AG04450 (cell line): Measurements from ENCODE around the gene CAMKMT. TPM values are rescaled to one million over a fixed set of nuclear protein-coding genes. Genes with fewer than 3 reads are reported as not detected.

Experiments used
- CTCF ChIA-PET: fragments of 300-600, 350-600 bp; formaldehyde crosslinking; extraction: SDS; loops from one replicate; lab custom pipeline; 2022; ENCODE audit warnings: antibody characterized with exemption, inconsistent platforms; lab: Charles Lee
- POLR2A ChIA-PET: fragments of 350-600 bp; formaldehyde crosslinking; extraction: SDS; loops from one replicate; lab custom pipeline; 2021; ENCODE audit warnings: antibody characterized with exemption, inconsistent platforms; lab: Yijun Ruan, JAX
- DNase-seq: peaks from one replicate; pipeline ENCODE4 v3.0.0-alpha.2; 2011; ENCODE audit warnings: low read depth, low spot score
- H3K27ac ChIP-seq: one replicate; pipeline ENCODE4 v1.5.1; 2012; ENCODE audit warnings: low read depth, low read length, control low read depth
- H3K27me3 ChIP-seq: one replicate; pipeline ENCODE4 v1.6.0; 2012; ENCODE audit warnings: low read length; ENCODE audit not compliant: control insufficient read depth, insufficient read depth
- H3K4me3 ChIP-seq: 2 replicates; pipeline ENCODE4 v1.5.1; 2011; ENCODE audit warnings: mild to moderate bottlenecking, low read depth, low read length, control low read depth
- H3K9me3 ChIP-seq: 2 replicates; pipeline ENCODE4 v1.5.1; 2012; ENCODE audit warnings: low read length; ENCODE audit not compliant: control insufficient read depth, insufficient read depth
- polyA plus RNA-seq: library from polyadenylated mRNA; depleted of rRNA; stranded (reverse); fragments of >200 nt; gene quantifications from 2 replicates; pipeline ENCODE4 v1.2.3, GENCODE V29; 2011
- TF ChIP-seq, protein P1 (sequence below): IDR thresholded peaks from 2 replicates; pipeline ENCODE4 v1.5.1; 2011; ENCODE audit warnings: low read depth, low read length, control low read depth, inconsistent platforms

Gene CAMKMT
- polyA plus RNA-seq, 1 experiment = 10.2 TPM

DNA sequence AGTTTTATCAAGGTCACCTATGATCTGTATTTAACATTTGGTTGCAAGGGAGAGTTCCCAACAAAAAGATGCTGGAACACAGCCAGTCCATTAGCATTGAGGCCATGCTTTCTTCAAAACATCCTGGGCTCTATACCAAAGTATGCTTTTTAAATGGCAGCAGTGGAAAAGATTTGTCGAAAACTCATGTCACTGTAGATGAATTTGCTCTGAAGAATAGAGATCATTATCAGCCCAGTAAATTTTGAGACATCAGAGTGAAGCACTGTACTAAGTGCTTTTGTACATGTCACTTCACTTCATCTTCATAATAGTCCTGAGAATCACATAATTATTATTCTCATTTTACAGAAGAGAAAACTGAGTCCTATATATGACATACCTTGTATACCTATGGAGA is 189.8 kb downstream of the CAMKMT start:
- TF ChIP-seq, protein P1, sequence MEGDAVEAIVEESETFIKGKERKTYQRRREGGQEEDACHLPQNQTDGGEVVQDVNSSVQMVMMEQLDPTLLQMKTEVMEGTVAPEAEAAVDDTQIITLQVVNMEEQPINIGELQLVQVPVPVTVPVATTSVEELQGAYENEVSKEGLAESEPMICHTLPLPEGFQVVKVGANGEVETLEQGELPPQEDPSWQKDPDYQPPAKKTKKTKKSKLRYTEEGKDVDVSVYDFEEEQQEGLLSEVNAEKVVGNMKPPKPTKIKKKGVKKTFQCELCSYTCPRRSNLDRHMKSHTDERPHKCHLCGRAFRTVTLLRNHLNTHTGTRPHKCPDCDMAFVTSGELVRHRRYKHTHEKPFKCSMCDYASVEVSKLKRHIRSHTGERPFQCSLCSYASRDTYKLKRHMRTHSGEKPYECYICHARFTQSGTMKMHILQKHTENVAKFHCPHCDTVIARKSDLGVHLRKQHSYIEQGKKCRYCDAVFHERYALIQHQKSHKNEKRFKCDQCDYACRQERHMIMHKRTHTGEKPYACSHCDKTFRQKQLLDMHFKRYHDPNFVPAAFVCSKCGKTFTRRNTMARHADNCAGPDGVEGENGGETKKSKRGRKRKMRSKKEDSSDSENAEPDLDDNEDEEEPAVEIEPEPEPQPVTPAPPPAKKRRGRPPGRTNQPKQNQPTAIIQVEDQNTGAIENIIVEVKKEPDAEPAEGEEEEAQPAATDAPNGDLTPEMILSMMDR = no peak
- Histone ChIP-seq H3K9me3 (no peaks in the 10 kb centered on the region), H3K27ac (no peak overlapping the region), H3K4me3 (no peak overlapping the region), H3K27me3 (no peaks in the 10 kb centered on the region)
- CTCF ChIA-PET = no interaction called here
- no peak for DNase-seq
- POLR2A ChIA-PET = no interaction called here

DNA sequence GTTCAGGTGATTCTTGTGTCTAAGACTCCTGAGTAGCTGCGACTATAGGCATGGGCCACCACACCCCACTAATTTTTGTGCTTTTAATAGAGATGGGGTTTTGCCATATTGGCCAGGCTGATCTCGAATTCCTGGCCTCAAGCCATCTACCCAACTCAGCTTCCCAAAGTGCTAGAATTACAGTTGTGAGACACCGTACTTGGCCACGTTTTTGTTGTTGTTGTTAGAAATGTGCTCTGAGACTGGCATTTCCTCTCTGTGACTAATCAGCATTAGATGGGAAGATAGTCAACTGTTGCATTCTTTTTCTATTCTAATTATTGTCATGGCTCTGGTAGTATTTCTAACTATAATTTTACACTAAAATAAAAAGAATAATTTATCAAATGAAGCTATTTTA is 191.7 kb downstream of the CAMKMT start:
- ChIA-PET CTCF (interaction anchor here (0.5 to 0.9 kb wide), 2 partner anchors 74 to 83 kb away, joined by 3 read pairs; no protein-coding TSS in a partner anchor), POLR2A (no interaction called here)
- TF ChIP-seq, protein P1 = no peak
- Histone ChIP-seq H3K4me3 (no peak overlapping the region), H3K27me3 (no peaks in the 10 kb centered on the region), H3K9me3 (no peaks in the 10 kb centered on the region), H3K27ac (no peak overlapping the region)
- DNase-seq = no peak

DNA sequence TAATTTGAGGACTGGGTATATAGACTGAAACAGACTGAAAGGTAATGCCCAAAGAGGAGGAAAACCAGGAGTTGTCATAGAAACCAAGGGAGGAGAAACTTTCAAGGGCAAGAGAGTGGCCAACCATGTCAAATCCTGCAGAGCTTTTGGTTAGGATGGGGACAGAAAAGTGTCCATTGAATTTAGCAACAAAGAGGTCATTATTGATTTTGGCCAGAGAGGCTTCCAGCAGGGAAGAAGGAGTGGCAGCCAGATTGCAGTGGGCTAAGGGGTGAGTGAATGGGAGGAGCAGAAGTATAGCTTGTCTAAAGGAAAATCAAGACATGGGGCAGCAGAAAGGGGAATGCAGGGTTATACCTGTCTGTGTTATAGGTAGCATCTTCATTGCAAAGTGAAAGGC is 194.0 kb downstream of the CAMKMT start:
- no peak for DNase-seq
- TF ChIP-seq, protein P1 = no peak
- no peak overlapping the region for H3K27ac ChIP-seq
- no peaks in the 10 kb centered on the region for H3K27me3 ChIP-seq
- no peaks in the 10 kb centered on the region for H3K9me3 ChIP-seq
- POLR2A ChIA-PET = no interaction called here
- CTCF ChIA-PET = no interaction called here
- H3K4me3 ChIP-seq = no peak overlapping the region

DNA sequence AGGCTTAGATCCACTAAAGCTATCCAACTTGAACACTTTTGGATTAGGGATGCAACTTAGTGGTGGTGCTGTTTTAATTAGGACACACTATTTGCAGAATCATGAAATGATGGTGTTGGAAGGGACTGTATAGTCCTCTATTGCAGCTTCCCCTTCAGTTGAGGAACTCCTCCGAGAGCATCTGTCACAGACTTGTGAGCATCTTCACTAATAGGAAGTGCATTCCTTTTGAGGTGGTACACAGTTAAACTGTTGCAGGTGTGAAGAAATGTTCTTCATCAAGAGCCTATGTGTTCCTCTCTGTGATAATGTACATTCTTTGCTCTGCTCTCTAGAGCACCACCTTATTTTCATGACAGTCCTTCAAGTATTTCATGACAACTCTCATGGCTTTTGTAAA is 197.4 kb downstream of the CAMKMT start:
- Histone ChIP-seq H3K4me3 (no peak overlapping the region), H3K27ac (no peak overlapping the region), H3K27me3 (no peaks in the 10 kb centered on the region), H3K9me3 (no peaks in the 10 kb centered on the region)
- no peak for DNase-seq
- POLR2A ChIA-PET = no interaction called here
- CTCF ChIA-PET = interaction anchor here (1.2 kb wide), 1 partner anchor 16 kb away, joined by 4 read pairs; no protein-coding TSS in a partner anchor
- TF ChIP-seq, protein P1 = no peak

DNA sequence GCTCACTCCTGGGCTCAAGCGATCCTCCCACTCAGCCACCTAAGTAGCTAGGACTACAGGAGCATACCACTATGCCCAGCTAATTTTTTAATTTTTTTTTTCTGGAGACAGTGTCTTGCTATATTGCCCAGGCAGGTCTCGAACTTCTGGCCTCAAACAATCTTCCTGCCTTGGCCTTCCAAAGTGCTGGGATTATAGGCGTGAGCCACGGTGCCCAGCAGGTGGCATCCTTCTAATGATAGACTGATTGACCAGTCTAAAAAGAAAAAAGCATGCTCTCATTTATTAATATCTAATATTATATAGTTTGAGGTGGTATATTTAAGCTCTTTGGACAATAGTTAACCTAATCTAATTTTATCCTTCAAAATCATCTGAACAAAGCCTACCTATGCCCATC is 198.6 kb downstream of the CAMKMT start:
- ChIA-PET CTCF (interaction anchor here (0.7 to 1.7 kb wide), 8 partner anchors 15 to 396 kb away, joined by 3 to 7 read pairs (median 4); no protein-coding TSS in a partner anchor), POLR2A (no interaction called here)
- H3K4me3 ChIP-seq = no peak overlapping the region
- no peak for DNase-seq
- no peaks in the 10 kb centered on the region for H3K9me3 ChIP-seq
- no peaks in the 10 kb centered on the region for H3K27me3 ChIP-seq
- H3K27ac ChIP-seq = no peak overlapping the region
- TF ChIP-seq, protein P1 = no peak
